Pancreas (tissue), 10 donors: ENCODE measurements around the gene GPR108. TPM values are rescaled to one million over a fixed set of nuclear protein-coding genes. Genes with fewer than 3 reads are reported as not detected.

Experiments used
- ATAC-seq, 4 donors: fragments of 200-7000 bp; cut with Tn5 transposase; one replicate each; pipeline versions ENCODE4 v1.8.0 to v1.9.1; 2020; ENCODE audit warnings: mild to moderate bottlenecking in 4 of 4, moderate library complexity in 4 of 4
- DNase-seq, 6 donors: peaks; one replicate each; pipeline ENCODE4 v3.0.0-alpha.2; 2020
- FAIRE-seq: peaks from 2 replicates; lab custom pipeline; 2012; peaks lifted over from hg19 to GRCh38; lab: Jason Lieb, UNC
- H3K27ac ChIP-seq, 4 donors: fragments of 200-600 bp; sonication (generic); 1 replicate in 3 of 4; 2 replicates in 1 of 4; pipeline versions ENCODE4 v1.5.0 to v1.8.0; 2020
- H3K27me3 ChIP-seq, 4 donors: fragments of 200-600 bp; one replicate each; pipeline ENCODE4 v1.8.0; 2021
- H3K36me3 ChIP-seq, 3 donors: fragments of 200-600 bp; sonication (generic) in 1 of 3; one replicate each; pipeline versions ENCODE4 v1.5.0 to v1.8.0; 2020 to 2021
- H3K4me1 ChIP-seq, 3 donors: fragments of 200-600 bp; one replicate each; pipeline ENCODE4 v1.8.0; 2021
- H3K4me3 ChIP-seq, 4 donors: fragments of 200-600 bp; sonication (generic) in 2 of 4; one replicate each; pipeline versions ENCODE4 v1.5.0 to v1.8.0; 2020 to 2021
- H3K9me3 ChIP-seq, 4 donors: fragments of 200-600 bp; one replicate each; pipeline ENCODE4 v1.8.0; 2021
- WGBS, 2 donors: extraction: QIAGEN DNeasy Blood & Tissue Kit; methylation state at CpG; one replicate each; pipeline ENCODE4 v1.1.7; 2013; 5-methylcytosine and 5-hydroxymethylcytosine counted together
- intact Hi-C, 3 donors: fragments of 100-400 bp; cut with DNase I; formaldehyde crosslinking; loops; one replicate each; pipeline versions ENCODE4 v1.11.1 to v1.14.2; 2022
- polyA plus RNA-seq, 2 donors: library from polyadenylated mRNA; stranded (reverse); fragments of 200-250 nt; gene quantifications; one replicate each; pipeline ENCODE4 v1.2.3, GENCODE V29; 2013
- total RNA-seq, 6 donors: library from RNA; stranded (reverse); fragmentation: NEBNext Ultra II Directional in 4 of 6; extraction: Animal tissue kit (Norgen Biotek cat#: 25700) in 4 of 6; gene quantifications; one replicate each; pipeline versions ENCODE4 v1.2.1 to v1.2.4, GENCODE V29; 2021 to 2023
- TF ChIP-seq, protein P1 (sequence below), 4 donors: fragments of 200-600 bp; sonication (generic) in 3 of 4; IDR thresholded peaks; one replicate each; pipeline versions ENCODE4 v1.5.0 to v1.8.0; 2021; ENCODE audit warnings: antibody characterized with exemption in 4 of 4
- donor health status: healthy with polysubstance abuse.
- donor health status: DM: no; HTN: no; CAD: no; lungs with moderate emphysema.
- donor health status: DM: no; HTN: no; CAD: no.
- donor health status: control.
- donor health status: control.
- donor health status: Bipolar disorder and iron deficiency.
- donor health status: DM: yes; HTN: yes; CAD: no.
- donor health status: DM: no; HTN: no; CAD: no.
- donor health status: DM: no; HTN: no; CAD: no.
- donor health status: DM: yes; HTN: yes; CAD: no.

Gene GPR108
- total and polyA plus RNA-seq, 8 donors, result 46.1 to 154 (median 54.0) TPM

DNA sequence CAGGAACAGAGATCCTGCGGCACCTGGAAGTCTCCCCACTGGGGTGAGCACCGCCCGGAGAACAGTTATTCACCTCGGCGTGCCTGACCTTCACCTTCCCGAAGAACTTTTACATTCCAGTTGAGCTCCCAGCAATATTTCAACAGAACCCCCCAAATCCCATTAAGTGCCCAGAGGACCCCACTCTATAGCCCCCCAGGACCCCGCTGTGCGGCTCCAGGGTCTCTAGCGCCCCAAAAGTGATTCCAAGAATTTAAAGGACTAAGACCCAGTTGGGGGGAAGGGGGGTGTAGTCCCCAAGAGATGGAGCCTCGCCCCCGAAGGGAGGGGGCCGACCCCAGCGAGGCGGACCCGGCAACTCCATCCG is 480 bp downstream of the GPR108 start:
- Histone ChIP-seq H3K27ac (peak overlapping the region; percentile 88 to 95 (median 93)), H3K36me3 (peaks cover 0 to 15% (median 0%) of the 10 kb centered on the region in 3 donors), H3K27me3 (no peaks in the 10 kb centered on the region), H3K9me3 (no peaks in the 10 kb centered on the region), H3K4me1 (peaks cover 12 to 27% (median 13%) of the 10 kb centered on the region in 3 donors), H3K4me3 (peak overlapping the region; percentile 79 to 96 (median 88))
- WGBS, 2 donors, result 0 to 1% methylated on average over 15 to 16 of the region's 16 CpGs
- peak in 2 of 4 donors; percentile 0 to 1 for ATAC-seq
- no peak for FAIRE-seq
- TF ChIP-seq, protein P1, sequence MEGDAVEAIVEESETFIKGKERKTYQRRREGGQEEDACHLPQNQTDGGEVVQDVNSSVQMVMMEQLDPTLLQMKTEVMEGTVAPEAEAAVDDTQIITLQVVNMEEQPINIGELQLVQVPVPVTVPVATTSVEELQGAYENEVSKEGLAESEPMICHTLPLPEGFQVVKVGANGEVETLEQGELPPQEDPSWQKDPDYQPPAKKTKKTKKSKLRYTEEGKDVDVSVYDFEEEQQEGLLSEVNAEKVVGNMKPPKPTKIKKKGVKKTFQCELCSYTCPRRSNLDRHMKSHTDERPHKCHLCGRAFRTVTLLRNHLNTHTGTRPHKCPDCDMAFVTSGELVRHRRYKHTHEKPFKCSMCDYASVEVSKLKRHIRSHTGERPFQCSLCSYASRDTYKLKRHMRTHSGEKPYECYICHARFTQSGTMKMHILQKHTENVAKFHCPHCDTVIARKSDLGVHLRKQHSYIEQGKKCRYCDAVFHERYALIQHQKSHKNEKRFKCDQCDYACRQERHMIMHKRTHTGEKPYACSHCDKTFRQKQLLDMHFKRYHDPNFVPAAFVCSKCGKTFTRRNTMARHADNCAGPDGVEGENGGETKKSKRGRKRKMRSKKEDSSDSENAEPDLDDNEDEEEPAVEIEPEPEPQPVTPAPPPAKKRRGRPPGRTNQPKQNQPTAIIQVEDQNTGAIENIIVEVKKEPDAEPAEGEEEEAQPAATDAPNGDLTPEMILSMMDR (IDR thresholded peaks at IDR 0.05), result no peak
- no peak for DNase-seq
- intact Hi-C loops, result loop anchor here in 1 of 3 donors (5.0 kb wide), 1 partner anchor 125 kb away; no protein-coding TSS in a partner anchor

DNA sequence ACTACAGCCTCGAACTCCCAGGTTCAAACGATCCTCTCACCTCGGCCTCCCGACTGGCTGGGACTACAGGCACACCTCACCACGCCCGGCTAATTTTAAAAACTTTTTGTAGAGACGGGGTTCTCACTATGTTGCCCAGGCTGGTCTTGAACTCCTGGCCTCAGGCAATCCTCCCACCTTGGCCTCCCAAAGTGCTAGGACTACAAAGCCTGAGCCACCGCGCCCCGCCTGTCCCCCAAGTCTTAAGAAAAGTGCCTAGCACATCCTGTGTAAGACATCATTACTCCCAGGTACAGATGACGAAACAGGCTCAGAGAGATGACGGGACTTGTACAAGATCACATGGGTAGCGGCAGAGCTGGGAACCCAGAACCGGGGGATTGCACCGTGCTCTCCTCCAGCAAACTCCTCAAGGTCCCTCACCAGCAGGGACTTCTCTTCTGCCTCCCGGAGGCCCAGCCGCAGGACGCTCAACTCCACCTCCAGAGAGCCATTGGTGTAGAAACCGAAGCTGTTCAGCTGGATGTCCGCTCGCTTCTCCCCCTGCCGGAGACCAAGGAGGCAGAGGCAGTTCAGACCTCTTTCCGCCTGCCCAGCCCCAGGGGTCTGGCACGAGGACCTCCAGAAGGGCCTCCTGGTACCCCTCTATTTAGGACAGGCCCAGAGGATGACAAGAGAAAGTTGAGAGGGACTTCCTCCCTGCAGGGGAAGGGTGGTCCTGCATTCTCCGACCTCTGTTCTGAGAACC is 1.0 kb downstream of the GPR108 start:
- Histone ChIP-seq H3K27me3 (no peaks in the 10 kb centered on the region), H3K36me3 (peaks cover 0 to 19% (median 0%) of the 10 kb centered on the region in 3 donors), H3K4me3 (peak overlapping the region; percentile 79 to 96 (median 88)), H3K4me1 (peaks cover 12 to 22% (median 13%) of the 10 kb centered on the region in 3 donors), H3K27ac (peak overlapping the region; percentile 88 to 95 (median 93)), H3K9me3 (no peaks in the 10 kb centered on the region)
- ATAC-seq (peak; percentile 16 to 36 (median 27)), FAIRE-seq (no peak), DNase-seq (peak; percentile 76 to 90 (median 79))
- intact Hi-C loops, result loop anchor here in 1 of 3 donors (5.0 kb wide), 1 partner anchor 126 kb away; no protein-coding TSS in a partner anchor
- 22% methylated on average over 25 of the region's 25 CpGs for WGBS, 2 donors
- TF ChIP-seq, protein P1 (IDR thresholded peaks at IDR 0.05), result peak; percentile 14 to 48 (median 38)

DNA sequence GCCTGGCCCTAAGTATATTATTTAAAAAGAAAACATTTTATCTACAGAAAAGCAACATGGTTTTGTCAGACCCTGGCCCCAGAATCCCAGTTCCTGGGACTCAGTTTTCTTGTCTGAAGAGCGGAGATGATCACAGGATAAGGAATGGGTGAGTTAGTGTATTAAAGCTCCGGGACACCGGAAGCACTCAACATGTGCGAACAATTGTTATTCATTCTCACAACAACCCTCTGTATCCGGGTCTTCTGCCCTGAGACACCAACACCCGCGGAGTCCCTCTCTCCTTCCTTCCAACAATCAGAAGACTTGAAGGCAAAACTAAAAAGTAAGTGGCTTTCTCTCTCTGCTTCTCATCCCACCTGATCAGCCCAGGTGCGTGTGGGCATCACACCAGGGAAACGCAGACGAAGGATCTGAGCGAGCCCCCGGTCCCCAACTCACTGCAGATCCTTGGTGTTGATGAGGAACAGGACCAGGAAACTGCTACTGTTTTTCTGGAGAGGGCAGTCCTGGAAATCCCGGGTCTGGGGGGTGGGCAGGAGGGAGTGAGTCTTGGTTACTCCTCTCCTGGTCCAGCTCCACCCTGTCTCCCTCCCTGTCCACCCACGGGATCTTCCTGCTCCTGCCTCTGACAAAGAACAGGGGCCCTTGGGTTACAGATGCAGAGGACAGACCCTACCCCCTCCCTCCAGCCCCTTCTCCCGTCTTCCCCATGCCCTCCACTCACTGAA is 2.0 kb downstream of the GPR108 start:
- peaks cover 12 to 18% (median 13%) of the 10 kb centered on the region in 3 donors for H3K4me1 ChIP-seq
- H3K36me3 ChIP-seq, result peaks cover 0 to 19% (median 0%) of the 10 kb centered on the region in 3 donors
- TF ChIP-seq, protein P1 (IDR thresholded peaks at IDR 0.05), result no peak
- no peak overlapping the region for H3K4me3 ChIP-seq
- ATAC-seq (no peak), DNase-seq (peak in 1 of 6 donors; percentile 47), FAIRE-seq (no peak)
- no peaks in the 10 kb centered on the region for H3K9me3 ChIP-seq
- intact Hi-C loops, result loop anchor here in 1 of 3 donors (5.0 kb wide), 1 partner anchor 127 kb away; no protein-coding TSS in a partner anchor
- peak overlapping the region in 2 of 4 donors; percentile 88 to 95 for H3K27ac ChIP-seq
- WGBS, 2 donors, result 76% methylated on average over 15 of the region's 15 CpGs
- H3K27me3 ChIP-seq, result no peaks in the 10 kb centered on the region

DNA sequence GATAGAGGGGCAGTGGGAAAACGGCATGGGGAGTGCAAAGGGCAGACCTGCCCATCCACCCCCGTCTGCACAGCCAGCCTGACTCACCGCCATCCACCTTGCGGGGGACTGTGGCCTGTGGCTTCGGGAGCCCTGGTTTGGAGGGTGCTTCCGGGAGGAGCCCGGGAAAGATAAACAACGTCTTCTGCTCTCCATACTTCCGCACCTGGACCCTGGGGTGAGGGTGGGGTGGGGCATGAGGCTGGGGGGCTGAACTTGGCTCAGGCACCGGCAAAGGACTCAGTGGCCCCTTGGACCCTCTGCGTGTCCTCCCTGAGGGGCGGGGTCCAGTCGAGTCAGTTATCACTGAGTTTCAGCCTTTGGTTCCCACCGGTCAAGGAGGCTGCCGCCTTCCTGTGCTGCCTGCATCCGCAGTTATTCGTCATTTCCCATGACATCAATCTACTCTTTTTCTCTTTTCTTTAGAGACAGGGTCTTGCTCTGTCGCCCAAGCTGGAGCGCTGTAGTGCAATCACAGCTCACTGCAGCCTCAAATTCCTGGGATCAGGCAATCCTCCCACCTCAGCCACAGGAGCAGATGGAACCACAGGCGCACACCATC is 3.2 kb downstream of the GPR108 start:
- H3K27me3 ChIP-seq, result no peaks in the 10 kb centered on the region
- H3K4me1 ChIP-seq, result peaks cover 12 to 18% (median 13%) of the 10 kb centered on the region in 3 donors
- H3K4me3 ChIP-seq, result no peak overlapping the region
- WGBS, 2 donors, result 83 to 85% methylated on average over 18 to 20 of the region's 20 CpGs
- no peaks in the 10 kb centered on the region for H3K9me3 ChIP-seq
- intact Hi-C loops, result no loop called here
- no peak for FAIRE-seq
- peak in 1 of 6 donors; percentile 60 for DNase-seq
- TF ChIP-seq, protein P1 (IDR thresholded peaks at IDR 0.05), result no peak
- ATAC-seq, result no peak
- no peak overlapping the region for H3K27ac ChIP-seq
- H3K36me3 ChIP-seq, result peaks cover 0 to 19% (median 0%) of the 10 kb centered on the region in 3 donors
